HG02943 (cell line): ENCODE measurements around the gene HRH1.
"Not testable (repeated sequence)": the region's sequence is repeated elsewhere in the genome, so short reads cannot be mapped to it uniquely, and the experiment has no call there.

ENCODE experiments used
- ATAC-seq: cut with Tn5 transposase; IDR thresholded peaks from one replicate; pipeline ENCODE4 v1.9.1; 2021; ENCODE audit warnings: mild to moderate bottlenecking, low read depth, moderate library complexity; ENCODE audit not compliant: unreplicated experiment

The HRH1 gene

DNA sequence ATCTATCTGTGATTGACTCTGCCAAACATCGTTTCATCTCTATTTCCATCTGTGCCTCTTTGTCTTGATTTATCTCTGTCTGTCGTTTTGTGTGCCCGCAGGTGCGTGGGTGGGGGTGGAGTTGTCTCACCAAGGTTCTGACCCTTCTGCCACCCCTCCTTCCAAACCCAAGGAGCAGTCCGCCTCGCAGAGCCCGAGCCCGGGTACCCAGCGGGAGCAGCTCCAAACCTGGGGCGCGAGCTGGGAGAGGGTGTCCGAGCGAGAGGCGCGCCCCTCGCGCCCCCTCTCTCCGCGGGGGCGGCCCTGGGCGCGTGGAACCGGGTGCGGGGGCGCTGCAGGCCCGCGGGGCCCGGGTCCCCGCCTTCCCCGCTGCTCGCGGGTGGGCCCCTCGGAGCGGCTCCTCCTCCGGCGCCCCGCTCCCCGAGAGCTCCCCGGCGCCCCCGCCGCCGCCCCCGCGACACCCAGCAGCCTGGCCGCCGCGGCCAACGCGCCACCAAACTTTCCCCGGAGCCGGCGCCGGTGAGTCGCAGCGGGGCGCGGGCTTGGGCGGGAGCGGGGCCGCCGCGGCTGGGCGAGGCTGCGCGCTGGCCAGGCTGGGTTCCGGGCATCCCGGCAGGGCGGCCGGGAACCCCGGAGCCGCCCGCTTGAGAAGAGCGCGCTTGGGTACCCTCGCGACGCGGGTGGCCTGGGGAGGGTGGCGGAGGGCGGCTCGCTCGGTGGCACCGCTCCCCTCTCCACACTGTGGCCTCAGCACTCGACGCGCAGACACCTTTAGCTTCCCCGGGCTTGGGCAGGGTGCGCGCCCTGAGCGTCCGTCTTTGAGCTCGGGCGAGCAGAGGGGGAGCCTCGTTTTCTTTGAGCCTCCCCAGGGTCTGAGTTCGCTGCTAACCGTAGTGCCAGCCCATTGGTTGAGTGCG lies at the start of gene HRH1:
Gene HRH1, plus strand, starts transcription at position 458 of the 917 bp plus-strand sequence. CDS start 104,545 bp downstream, outside the sequence.
- ATAC-seq, result no peak

DNA sequence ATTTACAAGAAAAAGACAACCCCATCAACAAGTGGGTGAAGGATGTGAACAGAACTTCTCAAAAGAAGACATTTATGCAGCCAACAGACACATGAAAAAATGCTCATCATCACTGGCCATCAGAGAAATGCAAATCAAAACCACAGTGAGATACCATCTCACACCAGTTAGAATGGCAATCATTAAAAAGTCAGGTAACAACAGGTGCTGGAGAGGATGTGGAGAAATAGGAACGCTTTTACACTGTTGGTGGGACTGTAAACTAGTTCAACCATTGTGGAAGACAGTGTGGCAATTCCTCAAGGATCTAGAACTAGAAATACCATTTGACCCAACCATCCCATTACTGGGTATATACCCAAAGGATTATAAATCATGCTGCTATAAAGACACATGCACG lies 41.0 kb upstream of the HRH1 start:
- ATAC-seq, result not testable (repeated sequence)

DNA sequence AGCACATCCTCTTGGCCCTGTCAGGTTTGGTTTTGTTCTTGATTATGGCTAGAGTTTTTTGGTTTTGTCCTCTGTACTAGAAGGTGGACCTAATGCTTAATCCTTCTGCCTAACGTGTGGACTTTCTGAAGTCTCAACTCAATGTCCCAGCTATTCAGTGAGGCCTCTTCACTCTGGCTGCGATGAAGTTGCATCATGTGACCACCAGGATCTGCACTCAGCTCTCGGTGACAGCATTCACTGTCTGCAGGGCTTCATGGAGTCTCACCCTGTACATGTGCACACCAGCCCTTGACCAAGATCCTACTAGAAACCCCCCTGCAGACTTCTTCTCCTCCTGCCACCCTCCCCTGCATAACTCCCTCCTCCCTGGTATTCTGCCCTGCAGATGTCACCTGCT lies 38.7 kb upstream of the HRH1 start:
- no peak for ATAC-seq

DNA sequence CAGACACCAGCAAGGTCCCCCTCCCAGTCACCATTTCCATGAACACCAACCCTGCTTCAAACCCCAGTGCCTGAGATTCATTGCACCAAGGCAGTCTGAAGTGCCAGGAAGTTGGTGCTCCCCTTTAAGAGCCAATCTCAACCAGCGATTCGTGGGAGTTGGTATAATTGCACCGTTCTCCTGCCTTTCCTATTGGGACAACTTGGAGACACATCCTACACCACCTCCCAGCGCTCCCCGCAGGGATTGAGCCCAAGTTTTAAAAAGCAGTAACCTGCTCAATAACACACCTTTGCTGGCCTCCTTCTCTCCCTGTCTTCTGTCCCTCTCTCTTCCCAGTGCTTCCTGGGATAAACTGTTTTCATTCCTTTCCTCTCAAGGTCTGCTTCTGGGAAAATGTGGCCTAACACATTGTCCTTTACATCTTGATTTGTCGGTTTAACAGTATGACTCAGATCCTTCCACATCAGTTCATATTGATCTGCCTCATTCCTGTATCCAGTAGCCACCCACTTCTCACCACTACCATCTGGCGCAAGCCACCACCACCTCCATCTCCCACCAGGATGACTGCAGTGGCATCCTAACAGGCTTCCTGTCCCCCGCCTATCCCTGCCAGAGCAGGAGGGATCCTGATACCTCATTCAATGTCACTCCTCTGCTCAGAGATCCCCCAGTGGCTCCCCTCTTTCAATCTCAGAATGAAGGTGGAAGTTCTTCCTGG lies 37.8 kb upstream of the HRH1 start:
- ATAC-seq, result no peak

- no peak for ATAC-seq
Observed at GRCh38 chr3:11117591-11117990, 36.7 kb upstream of the HRH1 start.

DNA sequence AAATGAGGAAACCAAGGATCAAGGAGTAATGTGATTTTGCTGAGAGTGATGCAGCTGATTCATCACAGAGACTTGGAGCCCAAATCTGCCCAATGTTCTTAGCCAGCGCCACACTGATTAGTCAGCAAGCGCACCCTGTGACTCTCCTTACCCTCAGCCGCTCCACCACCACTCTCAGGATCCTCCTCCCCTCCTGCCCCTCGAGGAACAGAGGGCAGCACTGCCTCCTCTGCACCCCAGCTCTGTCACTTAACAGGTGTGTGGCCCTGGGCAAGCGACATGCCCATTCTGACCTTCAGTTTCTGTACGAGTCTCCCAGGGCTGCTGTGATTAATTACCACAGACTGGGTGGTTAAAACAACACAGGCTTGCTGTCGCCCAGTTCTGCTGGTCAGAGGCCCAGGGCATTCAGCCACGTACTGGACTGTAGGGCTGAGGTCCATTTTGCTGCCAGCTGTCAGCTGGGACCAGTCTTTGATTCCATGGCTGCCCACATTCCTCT lies 36.1 kb upstream of the HRH1 start:
- ATAC-seq, result no peak

GRCh38 chr3:11120091-11120805 lies 34.0 kb upstream of the HRH1 start:
- no peak for ATAC-seq

DNA sequence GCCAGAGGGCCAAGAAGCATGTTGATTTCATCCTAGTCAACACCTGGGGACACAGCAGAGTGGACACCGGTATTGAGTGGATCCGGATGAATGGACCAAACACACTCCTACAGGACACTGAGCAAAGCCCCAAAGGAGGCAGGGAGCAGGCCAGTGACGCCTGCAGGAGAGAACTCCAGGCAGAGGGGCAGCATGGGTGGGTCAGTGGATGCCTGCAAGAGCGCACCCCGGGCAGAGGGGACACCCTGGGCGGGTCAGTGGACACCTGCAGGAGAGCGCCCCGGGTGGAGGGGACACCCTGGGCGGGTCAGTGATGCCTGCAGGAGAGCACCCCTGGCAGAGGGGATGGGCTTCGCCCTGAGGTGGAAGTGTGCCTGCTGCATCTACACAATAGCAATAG lies 27.6 kb upstream of the HRH1 start:
- no peak for ATAC-seq

DNA sequence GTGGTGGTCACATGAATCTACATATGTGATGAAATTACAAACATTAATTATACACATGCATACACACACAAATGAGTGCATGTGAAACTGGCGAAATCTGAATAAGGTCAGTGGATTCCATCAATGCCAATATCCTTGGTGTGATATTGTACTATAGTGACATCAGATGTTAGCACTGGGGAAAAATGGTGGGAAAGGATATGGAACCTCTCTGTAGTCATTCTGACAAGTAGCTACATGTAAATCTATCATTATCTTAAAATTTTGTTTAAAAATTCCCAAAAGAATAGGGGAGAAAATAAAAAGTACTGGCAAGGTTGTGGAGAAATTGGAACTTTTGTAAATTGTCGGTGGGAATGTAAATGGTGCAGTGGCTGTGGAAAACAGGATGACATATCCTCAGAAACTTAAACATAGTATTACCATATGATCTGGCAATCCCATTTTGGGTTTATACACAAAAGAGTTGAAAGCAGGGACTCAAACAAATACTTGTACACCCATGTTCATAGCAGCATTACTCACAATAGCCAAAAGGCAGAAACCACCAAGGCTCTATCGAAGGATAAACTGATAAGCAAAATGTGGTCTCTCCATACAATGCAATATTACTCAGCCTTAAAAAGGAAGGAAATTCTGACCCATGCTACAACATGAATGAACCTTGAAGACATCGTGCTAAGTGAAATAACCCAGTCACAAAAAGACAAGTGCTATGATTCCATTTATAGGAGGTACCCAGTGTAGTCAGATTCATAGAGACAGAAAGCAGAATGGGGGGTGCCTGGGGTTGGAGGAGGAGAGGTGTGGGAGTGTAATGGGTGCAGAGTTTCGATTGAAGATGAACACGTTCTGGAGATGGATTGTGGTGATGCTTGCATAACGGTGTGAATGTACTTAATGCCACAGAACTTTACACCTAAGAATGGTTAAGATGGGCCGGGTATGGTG lies 25.3 kb upstream of the HRH1 start:
- no peak for ATAC-seq

DNA sequence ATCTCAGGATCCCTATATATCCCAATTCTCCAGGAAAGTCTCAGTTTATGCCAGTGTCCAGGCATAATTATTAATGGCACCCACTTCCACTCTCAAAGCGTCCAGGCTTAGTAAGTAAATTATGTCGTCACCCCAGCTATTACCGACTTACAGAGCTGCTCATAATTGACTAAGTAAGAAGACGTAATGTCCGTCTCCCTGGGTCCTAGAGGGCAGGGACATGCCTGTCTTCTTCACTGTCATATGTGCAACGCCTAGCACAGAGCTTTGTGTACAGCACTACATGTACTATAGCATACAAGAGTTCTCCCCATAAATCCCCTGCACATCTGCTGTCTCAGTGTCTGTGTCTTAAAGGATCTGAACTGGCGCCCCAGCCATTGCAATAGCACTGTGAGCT lies 23.9 kb upstream of the HRH1 start:
- no peak for ATAC-seq

- ATAC-seq, result no peak
Observed at GRCh38 chr3:11131371-11131770, 22.9 kb upstream of the HRH1 start.

DNA sequence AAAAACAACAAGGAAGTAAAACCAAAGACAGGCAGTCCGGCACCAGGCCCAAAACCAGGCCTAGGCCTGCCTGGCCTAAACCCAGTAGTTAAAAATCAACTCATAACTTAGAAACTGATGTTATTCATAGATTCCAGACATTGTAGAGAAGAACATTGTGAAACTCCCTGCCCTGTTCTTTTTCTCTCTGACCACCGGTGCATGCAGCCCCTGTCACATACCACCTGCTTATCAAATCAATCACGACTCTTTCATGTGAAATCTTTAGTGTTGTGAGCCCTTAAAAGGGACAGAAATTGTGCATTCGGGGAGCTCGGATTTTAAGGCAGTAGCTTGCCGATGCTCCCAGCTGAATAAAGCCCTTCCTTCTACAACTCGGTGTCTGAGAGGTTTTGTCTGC lies 22.4 kb upstream of the HRH1 start:
- ATAC-seq, result not testable (repeated sequence)

GRCh38 chr3:11132861-11133260 lies 21.4 kb upstream of the HRH1 start:
- no peak for ATAC-seq

DNA sequence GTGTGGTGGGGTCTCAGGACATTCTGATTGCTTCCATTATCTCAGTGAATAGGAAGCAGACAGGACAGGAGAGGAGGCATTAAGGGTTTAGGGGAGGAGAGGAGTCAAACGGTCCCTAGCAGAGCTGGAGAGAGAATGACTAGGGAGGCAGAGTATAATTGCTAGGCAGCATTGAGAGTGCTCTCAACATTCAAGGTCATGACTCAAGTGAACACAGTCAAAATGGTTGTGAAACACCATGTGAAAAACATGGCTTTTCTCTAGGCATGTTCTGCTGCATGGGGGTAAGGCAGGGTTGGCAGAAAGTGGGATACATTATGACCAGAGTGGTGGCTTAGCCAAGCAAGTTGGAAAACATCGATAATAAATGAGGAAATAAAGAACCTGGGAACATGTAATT lies 19.5 kb upstream of the HRH1 start:
- no peak for ATAC-seq

- ATAC-seq, result no peak
Observed at GRCh38 chr3:11136116-11136515, 18.2 kb upstream of the HRH1 start.

DNA sequence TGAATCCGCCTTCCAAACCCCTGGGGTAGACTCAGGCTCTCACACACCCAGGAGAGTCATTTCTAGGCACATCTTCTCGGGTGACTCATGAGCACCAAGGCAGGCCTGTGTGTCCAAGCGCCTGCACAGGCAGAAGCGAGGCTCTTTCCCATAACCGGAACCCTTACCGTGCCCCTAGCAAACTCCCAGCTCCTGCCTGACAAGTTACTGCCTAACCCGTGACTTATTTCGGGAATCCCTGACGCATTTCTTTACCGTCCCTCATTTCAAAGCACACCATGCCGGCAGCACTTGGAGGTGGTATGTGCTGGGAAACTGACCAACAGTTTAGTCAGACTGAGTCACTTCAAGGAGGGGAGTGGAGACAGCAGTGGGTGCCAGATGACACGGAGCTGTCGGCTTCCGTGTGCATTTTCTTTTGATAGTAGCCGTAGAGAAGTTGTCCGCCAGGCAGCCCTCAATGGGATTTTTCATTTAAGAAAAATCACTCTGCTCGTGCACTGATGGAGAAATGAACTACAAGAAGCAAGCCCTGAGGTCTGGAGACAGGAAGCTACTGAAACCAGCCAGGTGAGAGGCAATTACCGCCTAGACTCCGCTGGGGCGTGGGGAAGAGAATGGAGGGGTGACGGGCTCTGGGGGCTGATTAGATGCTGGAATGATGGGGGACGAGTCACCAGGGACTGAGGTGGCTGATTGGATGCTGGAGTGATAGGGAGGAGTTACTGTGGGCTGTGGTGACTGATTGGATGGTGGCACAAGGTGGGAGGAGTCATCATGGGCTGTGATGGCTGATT lies 17.3 kb upstream of the HRH1 start:
- no peak for ATAC-seq

- ATAC-seq, result no peak
Observed at GRCh38 chr3:11137627-11137959, 16.7 kb upstream of the HRH1 start.

GRCh38 chr3:11138371-11138770 lies 15.9 kb upstream of the HRH1 start:
- ATAC-seq, result no peak

GRCh38 chr3:11140030-11140712 lies 14.1 kb upstream of the HRH1 start:
- peak; percentile 97 for ATAC-seq
